ENCODE measurements around the gene METTL14.

The METTL14 gene

GRCh38 chr4:118760092-118760491, 74.9 kb downstream of the METTL14 start:
- DNase-seq: no peak

- no peak for DNase-seq
Observed at GRCh38 chr4:118760493-118760892, 75.3 kb downstream of the METTL14 start.

GRCh38 chr4:118761397-118762016, 76.3 kb downstream of the METTL14 start:
- DNase-seq: no peak

- DNase-seq: no peak
Observed at GRCh38 chr4:118762155-118762554, 77.0 kb downstream of the METTL14 start.

- DNase-seq: no peak
Observed at GRCh38 chr4:118762730-118763477, 77.7 kb downstream of the METTL14 start.

Measured in stimulated activated CD4-positive, alpha-beta T cell treated with anti-CD3 and anti-CD28 coated beads, Interleukin-2, amount 100 ng/mL, for 24 hours (primary cell).